ENCODE measurements around the gene RGL3. TPM values are rescaled to one million over a fixed set of nuclear protein-coding genes. Genes with fewer than 3 reads are reported as not detected.
"Not testable (repeated sequence)": the region's sequence is repeated elsewhere in the genome, so short reads cannot be mapped to it uniquely, and the experiment has no call there.

The RGL3 gene
- polyA plus RNA-seq: 1 to 10 TPM in 3 of 4 donors, not detected in 1; 1.1 to 5.6 (median 1.5) TPM
- long read RNA-seq, donor 1: 0 reads
- long read RNA-seq, donor 2: 0 reads
- long read RNA-seq, donor 3: 0 reads
- long read RNA-seq, donor 4: 0 reads
- long read RNA-seq, donor 5: 0 reads
- long read RNA-seq, donor 6: 0 reads
- long read RNA-seq, donor 7: 0 reads
- long read RNA-seq, donor 8: 0 reads
- long read RNA-seq, donor 9: 0 reads
- long read RNA-seq, donor 10, partial matches to known transcripts: 0 of 1 reads
- long read RNA-seq, donor 10, other reads (novel, unspliced or antisense): 0 of 1 reads

- Histone ChIP-seq H3K9me3 (ENCODE audit: control insufficient read depth in 2 of 2, insufficient read depth in 1 of 2, low read depth in 1 of 2, low read length in 1 of 2) (peaks cover 0 to 4% of the 10 kb centered on the region in 2 donors), H3K4me1 (ENCODE audit: control insufficient read depth in 3 of 3, insufficient read depth in 2 of 3, low read depth in 1 of 3, low read length in 2 of 3) (peaks cover 0 to 32% (median 0%) of the 10 kb centered on the region in 3 donors), H3K4me3 (ENCODE audit: low read depth in 1 of 3, low read length in 3 of 3) (peak within 1 kb of the TSS in 2 of 3 donors; percentile 12 to 20), H3K27ac (ENCODE audit: low read depth in 1 of 3, low read length in 2 of 3) (no peak within 1 kb of the TSS), H3K27me3 (ENCODE audit: control insufficient read depth in 3 of 3, insufficient read depth in 3 of 3, low read length in 3 of 3) (peaks cover 6 to 80% (median 18%) of the 10 kb centered on the region in 3 donors), H3K36me3 (ENCODE audit: control insufficient read depth in 3 of 3, insufficient read depth in 2 of 3, low read depth in 1 of 3, low read length in 3 of 3) (no peaks in the 10 kb centered on the region)
- 3 to 4% (median 3%) methylated on average over 53 to 72 of the region's 72 CpGs for WGBS, 3 donors
- no peak for FAIRE-seq
- DNase-seq: peak in 1 of 2 donors; percentile 50
These were observed at the start of gene RGL3 for GRCh38 chr19:11418549-11419506. RGL3 (minus strand) TSS chr19:11419314; CDS start chr19:11419278, 36 bp downstream.

GRCh38 chr19:11468266-11468845 is 49.2 kb upstream of the RGL3 start:
- H3K27ac ChIP-seq (ENCODE audit: low read depth in 1 of 3, low read length in 2 of 3); H3K4me1 ChIP-seq (ENCODE audit: control insufficient read depth in 3 of 3, insufficient read depth in 2 of 3, low read depth in 1 of 3, low read length in 2 of 3); H3K4me3 ChIP-seq (ENCODE audit: low read depth in 1 of 3, low read length in 3 of 3); FAIRE-seq; H3K27me3 ChIP-seq (ENCODE audit: control insufficient read depth in 3 of 3, insufficient read depth in 3 of 3, low read length in 3 of 3); H3K9me3 ChIP-seq (ENCODE audit: control insufficient read depth in 2 of 2, insufficient read depth in 1 of 2, low read depth in 1 of 2, low read length in 1 of 2); H3K36me3 ChIP-seq (ENCODE audit: control insufficient read depth in 3 of 3, insufficient read depth in 2 of 3, low read depth in 1 of 3, low read length in 3 of 3); DNase-seq: not testable (repeated sequence)
- WGBS, 3 donors: 33 to 60% (median 52%) methylated on average over 8 of the region's 8 CpGs

GRCh38 chr19:11465600-11465999 is 46.5 kb upstream of the RGL3 start:
- WGBS, 3 donors: 37 to 50% (median 44%) methylated on average over 6 to 8 of the region's 8 CpGs
- H3K27ac ChIP-seq (ENCODE audit: low read depth in 1 of 3, low read length in 2 of 3): no peak overlapping the region
- H3K36me3 ChIP-seq (ENCODE audit: control insufficient read depth in 3 of 3, insufficient read depth in 2 of 3, low read depth in 1 of 3, low read length in 3 of 3): no peaks in the 10 kb centered on the region
- DNase-seq (no peak), FAIRE-seq (no peak)
- no peaks in the 10 kb centered on the region for H3K9me3 ChIP-seq (ENCODE audit: control insufficient read depth in 2 of 2, insufficient read depth in 1 of 2, low read depth in 1 of 2, low read length in 1 of 2)
- no peaks in the 10 kb centered on the region for H3K4me1 ChIP-seq (ENCODE audit: control insufficient read depth in 3 of 3, insufficient read depth in 2 of 3, low read depth in 1 of 3, low read length in 2 of 3)
- H3K4me3 ChIP-seq (ENCODE audit: low read depth in 1 of 3, low read length in 3 of 3): no peak overlapping the region
- H3K27me3 ChIP-seq (ENCODE audit: control insufficient read depth in 3 of 3, insufficient read depth in 3 of 3, low read length in 3 of 3): no peaks in the 10 kb centered on the region

- DNase-seq (no peak), FAIRE-seq (no peak)
- H3K27me3 ChIP-seq (ENCODE audit: control insufficient read depth in 3 of 3, insufficient read depth in 3 of 3, low read length in 3 of 3): no peaks in the 10 kb centered on the region
- H3K9me3 ChIP-seq (ENCODE audit: control insufficient read depth in 2 of 2, insufficient read depth in 1 of 2, low read depth in 1 of 2, low read length in 1 of 2): no peaks in the 10 kb centered on the region
- 67 to 80% (median 72%) methylated on average over 11 of the region's 11 CpGs for WGBS, 3 donors
- H3K4me3 ChIP-seq (ENCODE audit: low read depth in 1 of 3, low read length in 3 of 3): no peak overlapping the region
- H3K36me3 ChIP-seq (ENCODE audit: control insufficient read depth in 3 of 3, insufficient read depth in 2 of 3, low read depth in 1 of 3, low read length in 3 of 3): no peaks in the 10 kb centered on the region
- H3K4me1 ChIP-seq (ENCODE audit: control insufficient read depth in 3 of 3, insufficient read depth in 2 of 3, low read depth in 1 of 3, low read length in 2 of 3): no peaks in the 10 kb centered on the region
- H3K27ac ChIP-seq (ENCODE audit: low read depth in 1 of 3, low read length in 2 of 3): no peak overlapping the region
These were observed 45.5 kb upstream of the RGL3 start for GRCh38 chr19:11464333-11465265.

GRCh38 chr19:11463391-11463790 is 44.3 kb upstream of the RGL3 start:
- Histone ChIP-seq H3K4me1 (ENCODE audit: control insufficient read depth in 3 of 3, insufficient read depth in 2 of 3, low read depth in 1 of 3, low read length in 2 of 3) (no peaks in the 10 kb centered on the region), H3K4me3 (ENCODE audit: low read depth in 1 of 3, low read length in 3 of 3) (no peak overlapping the region), H3K36me3 (ENCODE audit: control insufficient read depth in 3 of 3, insufficient read depth in 2 of 3, low read depth in 1 of 3, low read length in 3 of 3) (no peaks in the 10 kb centered on the region), H3K27ac (ENCODE audit: low read depth in 1 of 3, low read length in 2 of 3) (no peak overlapping the region), H3K9me3 (ENCODE audit: control insufficient read depth in 2 of 2, insufficient read depth in 1 of 2, low read depth in 1 of 2, low read length in 1 of 2) (no peaks in the 10 kb centered on the region), H3K27me3 (ENCODE audit: control insufficient read depth in 3 of 3, insufficient read depth in 3 of 3, low read length in 3 of 3) (peaks cover 0 to 2% (median 0%) of the 10 kb centered on the region in 3 donors)
- FAIRE-seq: no peak
- WGBS, 3 donors: 34 to 64% (median 47%) methylated on average over 12 of the region's 12 CpGs
- no peak for DNase-seq

GRCh38 chr19:11461453-11461852 is 42.3 kb upstream of the RGL3 start:
- FAIRE-seq (no peak), DNase-seq (no peak)
- Histone ChIP-seq H3K27ac (ENCODE audit: low read depth in 1 of 3, low read length in 2 of 3) (no peak overlapping the region), H3K36me3 (ENCODE audit: control insufficient read depth in 3 of 3, insufficient read depth in 2 of 3, low read depth in 1 of 3, low read length in 3 of 3) (no peaks in the 10 kb centered on the region), H3K4me1 (ENCODE audit: control insufficient read depth in 3 of 3, insufficient read depth in 2 of 3, low read depth in 1 of 3, low read length in 2 of 3) (no peaks in the 10 kb centered on the region), H3K27me3 (ENCODE audit: control insufficient read depth in 3 of 3, insufficient read depth in 3 of 3, low read length in 3 of 3) (peaks cover 0 to 10% (median 0%) of the 10 kb centered on the region in 3 donors), H3K4me3 (ENCODE audit: low read depth in 1 of 3, low read length in 3 of 3) (no peak overlapping the region), H3K9me3 (ENCODE audit: control insufficient read depth in 2 of 2, insufficient read depth in 1 of 2, low read depth in 1 of 2, low read length in 1 of 2) (no peaks in the 10 kb centered on the region)
- 47 to 70% (median 52%) methylated on average over 2 of the region's 2 CpGs for WGBS, 3 donors

GRCh38 chr19:11460207-11460606 is 41.1 kb upstream of the RGL3 start:
- FAIRE-seq (no peak), DNase-seq (no peak)
- no peaks in the 10 kb centered on the region for H3K9me3 ChIP-seq (ENCODE audit: control insufficient read depth in 2 of 2, insufficient read depth in 1 of 2, low read depth in 1 of 2, low read length in 1 of 2)
- 28 to 49% (median 46%) methylated on average over 3 to 4 of the region's 4 CpGs for WGBS, 3 donors
- peaks cover 0 to 10% (median 0%) of the 10 kb centered on the region in 3 donors for H3K27me3 ChIP-seq (ENCODE audit: control insufficient read depth in 3 of 3, insufficient read depth in 3 of 3, low read length in 3 of 3)
- H3K4me3 ChIP-seq (ENCODE audit: low read depth in 1 of 3, low read length in 3 of 3): no peak overlapping the region
- H3K27ac ChIP-seq (ENCODE audit: low read depth in 1 of 3, low read length in 2 of 3): no peak overlapping the region
- no peaks in the 10 kb centered on the region for H3K4me1 ChIP-seq (ENCODE audit: control insufficient read depth in 3 of 3, insufficient read depth in 2 of 3, low read depth in 1 of 3, low read length in 2 of 3)
- no peaks in the 10 kb centered on the region for H3K36me3 ChIP-seq (ENCODE audit: control insufficient read depth in 3 of 3, insufficient read depth in 2 of 3, low read depth in 1 of 3, low read length in 3 of 3)

Measured in small intestine (tissue), 16 donors.